ENCODE data around the gene ARRB2.

Gene ARRB2

DNA sequence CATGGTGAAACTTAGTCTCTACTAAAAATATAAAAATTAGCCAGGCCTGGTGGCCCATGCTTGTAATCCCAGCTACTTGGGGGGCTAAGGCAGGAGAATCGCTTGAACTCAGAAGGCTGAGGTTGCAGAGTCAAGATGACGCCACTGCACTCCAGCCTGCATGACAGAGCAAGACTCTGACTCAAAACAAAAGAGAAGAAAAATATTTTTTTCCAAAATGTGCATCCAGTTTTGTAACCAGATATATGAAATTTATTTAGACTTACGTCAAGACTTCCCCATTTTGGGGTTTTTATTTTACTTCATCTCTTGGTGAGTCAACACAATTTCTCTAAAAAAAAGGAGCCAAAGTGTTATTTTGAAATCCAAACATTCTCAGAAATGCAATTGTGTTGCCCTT, 55.8 kb downstream of the ARRB2 start:
- no peak for TF ChIP-seq ZFX (IDR thresholded peaks at IDR 0.05; ENCODE audit: borderline replicate concordance)
- TF ChIP-seq, protein P1, sequence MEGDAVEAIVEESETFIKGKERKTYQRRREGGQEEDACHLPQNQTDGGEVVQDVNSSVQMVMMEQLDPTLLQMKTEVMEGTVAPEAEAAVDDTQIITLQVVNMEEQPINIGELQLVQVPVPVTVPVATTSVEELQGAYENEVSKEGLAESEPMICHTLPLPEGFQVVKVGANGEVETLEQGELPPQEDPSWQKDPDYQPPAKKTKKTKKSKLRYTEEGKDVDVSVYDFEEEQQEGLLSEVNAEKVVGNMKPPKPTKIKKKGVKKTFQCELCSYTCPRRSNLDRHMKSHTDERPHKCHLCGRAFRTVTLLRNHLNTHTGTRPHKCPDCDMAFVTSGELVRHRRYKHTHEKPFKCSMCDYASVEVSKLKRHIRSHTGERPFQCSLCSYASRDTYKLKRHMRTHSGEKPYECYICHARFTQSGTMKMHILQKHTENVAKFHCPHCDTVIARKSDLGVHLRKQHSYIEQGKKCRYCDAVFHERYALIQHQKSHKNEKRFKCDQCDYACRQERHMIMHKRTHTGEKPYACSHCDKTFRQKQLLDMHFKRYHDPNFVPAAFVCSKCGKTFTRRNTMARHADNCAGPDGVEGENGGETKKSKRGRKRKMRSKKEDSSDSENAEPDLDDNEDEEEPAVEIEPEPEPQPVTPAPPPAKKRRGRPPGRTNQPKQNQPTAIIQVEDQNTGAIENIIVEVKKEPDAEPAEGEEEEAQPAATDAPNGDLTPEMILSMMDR (IDR thresholded peaks at IDR 0.05): no peak
- H3K27ac ChIP-seq: no peak overlapping the region

DNA sequence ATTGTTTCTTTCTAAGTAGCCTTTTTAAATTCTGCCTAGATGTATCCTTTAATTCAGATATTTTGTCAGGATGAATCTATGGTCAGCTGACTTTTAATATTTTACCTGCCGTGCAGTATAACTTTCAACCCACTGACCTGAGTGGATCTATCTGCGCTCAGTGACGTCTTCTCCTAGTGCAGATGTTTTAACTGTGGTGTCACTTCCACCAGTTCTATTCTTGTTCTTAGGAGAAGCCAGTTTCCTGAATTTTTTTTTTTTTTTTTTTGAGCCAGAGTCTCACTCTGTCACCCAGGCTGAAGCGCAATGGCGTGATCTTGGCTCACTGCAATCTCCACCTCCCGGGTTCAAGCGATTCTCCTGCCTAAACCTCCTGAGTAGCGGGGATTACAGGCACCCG, 56.3 kb downstream of the ARRB2 start:
- TF ChIP-seq ZFX (IDR thresholded peaks at IDR 0.05; ENCODE audit: borderline replicate concordance): no peak
- TF ChIP-seq, protein P1 (IDR thresholded peaks at IDR 0.05): no peak

DNA sequence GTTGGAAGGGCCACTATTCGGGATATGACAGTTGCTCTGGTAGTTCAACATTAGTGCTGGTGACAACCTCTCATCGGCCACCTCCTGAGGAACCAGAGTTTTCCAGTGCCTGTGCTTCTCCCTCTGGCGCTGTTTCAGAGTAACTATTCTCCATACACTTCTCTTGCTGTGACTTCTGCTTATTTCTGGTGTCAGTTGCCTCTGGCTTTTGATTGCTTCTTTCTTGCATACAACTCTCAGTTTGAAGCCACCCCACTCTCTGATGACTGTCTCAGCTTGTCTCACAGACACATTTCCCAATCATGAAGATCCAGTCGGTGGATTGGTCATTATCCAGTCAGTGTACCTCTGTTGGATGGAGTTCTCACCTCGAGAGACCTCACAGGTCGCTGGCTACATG, 57.9 kb downstream of the ARRB2 start:
- no peak overlapping the region for H3K27ac ChIP-seq
- TF ChIP-seq, protein P1 (IDR thresholded peaks at IDR 0.05): no peak
- no peak for TF ChIP-seq ZFX (IDR thresholded peaks at IDR 0.05; ENCODE audit: borderline replicate concordance)

More for the DNA sequence above, 56.3 kb downstream of the ARRB2 start:
- H3K27ac ChIP-seq: no peak overlapping the region

DNA sequence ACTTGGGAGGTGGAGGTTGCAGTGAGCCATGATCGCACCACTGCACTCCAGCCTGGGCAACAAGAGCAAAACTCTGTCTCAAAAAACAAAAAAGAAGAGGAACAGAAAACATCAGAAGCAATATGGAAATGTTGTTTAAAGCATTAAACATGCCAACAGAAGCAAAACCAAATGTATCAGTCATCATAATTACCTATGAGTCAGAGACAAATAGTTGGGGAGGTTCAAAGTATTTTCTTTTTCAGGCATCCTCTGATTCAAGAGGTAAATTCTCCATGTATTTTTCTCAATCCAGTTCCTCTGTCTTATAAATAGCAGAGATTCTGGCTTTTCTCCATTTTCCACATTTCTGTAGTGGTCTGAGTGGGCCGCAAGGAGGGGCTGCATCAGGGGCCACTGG, 59.2 kb downstream of the ARRB2 start:
- H3K27ac ChIP-seq: no peak overlapping the region
- TF ChIP-seq, protein P1 (IDR thresholded peaks at IDR 0.05): no peak
- TF ChIP-seq ZFX (IDR thresholded peaks at IDR 0.05; ENCODE audit: borderline replicate concordance): no peak

All from 22Rv1 (cell line).